ENCODE results near the gene PRDM7. TPM values are rescaled to one million over a fixed set of nuclear protein-coding genes. Genes with fewer than 3 reads are reported as not detected.

Gene PRDM7
- total and polyA plus RNA-seq, 2 of the 8 experiments (the other 6 are each of a cell fraction or from before 2014, with no cell fraction given): 0.02 TPM; not detected in 1

- H3K23me2 ChIP-seq (ENCODE audit: low read depth, low read length): no peaks in the 10 kb centered on the region
- H4K20me1 ChIP-seq (replicated peaks in 1 of 2; ENCODE audit: control insufficient read depth in 1 of 2, insufficient read depth in 2 of 2, low read length in 2 of 2): peaks cover 0 to 1% of the 10 kb centered on the region in 2 experiments
- no peak overlapping the region for H4K5ac ChIP-seq (ENCODE audit: insufficient read length, low read depth, low read length)
- no peak overlapping the region; a peak in 1 of 4 replicates for H3K4me2 ChIP-seq (ENCODE audit: insufficient read depth in 1 of 2, low read depth in 2 of 2, low read length in 2 of 2)
- H3K27me3 ChIP-seq (replicated peaks in 1 of 4; ENCODE audit: control insufficient read depth in 3 of 4, extremely low read depth in 1 of 4, insufficient read depth in 3 of 4, low read length in 3 of 4): no peaks in the 10 kb centered on the region
- H4K8ac ChIP-seq (ENCODE audit: extremely low read depth, insufficient read depth, low read length): no peak overlapping the region
- H3K79me1 ChIP-seq (ENCODE audit: low read depth, low read length): 0 out of 2 replicates have a peak, but pooled peaks cover 2% of the 10 kb centered on the region
- no peak overlapping the region for H4K91ac ChIP-seq (replicated peaks; ENCODE audit: insufficient read length, low read length)
- no peak overlapping the region for H2BK120ac ChIP-seq (replicated peaks; ENCODE audit: low read depth, low read length)
- no peak overlapping the region for H3K4ac ChIP-seq (replicated peaks; ENCODE audit: insufficient read length, low read depth, low read length)
- H2BK12ac ChIP-seq (ENCODE audit: low read depth, low read length): no peak overlapping the region
- H3K4me1 ChIP-seq (replicated peaks in 1 of 4; ENCODE audit: control insufficient read depth in 3 of 4, insufficient read depth in 4 of 4, low read length in 3 of 4): peaks cover 0 to 11% (median 8%) of the 10 kb centered on the region in 4 experiments; a peak in 6 of 7 replicates
- H3K18ac ChIP-seq (ENCODE audit: extremely low read depth, low read length): no peak overlapping the region
- no peak overlapping the region for H2BK15ac ChIP-seq (ENCODE audit: low read length)
- peak overlapping the region in 1 of 4 experiments; percentile 30; a peak in 1 of 8 replicates for H3K4me3 ChIP-seq (ENCODE audit: extremely low read depth in 1 of 4, insufficient read depth in 2 of 4, low read depth in 3 of 4, low read length in 4 of 4)
- DNase-seq (ENCODE audit: low read depth in 1 of 2, low spot score in 2 of 2) (no peak), FAIRE-seq (no peak)
- H3K14ac ChIP-seq (ENCODE audit: insufficient read length): no peak overlapping the region
- H3K56ac ChIP-seq (replicated peaks; ENCODE audit: insufficient read length, low read depth, low read length): peak overlapping the region; percentile 59
- H3K9me3 ChIP-seq (ENCODE audit: insufficient read depth in 2 of 2, low read depth in 1 of 2, low read length in 1 of 2): peaks cover 2 to 9% of the 10 kb centered on the region in 2 experiments; a peak in 2 of 4 replicates
- 86% methylated on average over 12 of the region's 12 CpGs; no CpG with 5 or more reads in 1 of the 2 experiments for WGBS, 2 experiments (ENCODE audit: extremely low coverage in 1 of 2, insufficient coverage in 1 of 2, insufficient read length in 1 of 2, insufficient replicate concordance in 2 of 2, low coverage in 1 of 2, low lambda C conversion rate in 2 of 2, missing lambda C conversion rate in 1 of 2)
- ChIA-PET CTCF (ENCODE audit: partially characterized antibody) (no interaction called here), POLR2A (ENCODE audit: partially characterized antibody) (interaction anchor here (1.3 kb wide), 1 partner anchor 74 kb away, joined by 3 read pairs; no protein-coding TSS in a partner anchor)
- H3K27ac ChIP-seq (ENCODE audit: low read depth, low read length): no peak overlapping the region
- no peak overlapping the region for H2AK5ac ChIP-seq (ENCODE audit: low read depth, low read length)
- H2BK20ac ChIP-seq (ENCODE audit: low read length): no peak overlapping the region
- H3K9ac ChIP-seq (replicated peaks in 1 of 4; ENCODE audit: extremely low read depth in 1 of 4, low read depth in 3 of 4, low read length in 3 of 4): no peak overlapping the region
- H3K36me3 ChIP-seq (ENCODE audit: control insufficient read depth in 2 of 4, insufficient read depth in 4 of 4, low read length in 3 of 4): no peaks in the 10 kb centered on the region
- H2AFZ ChIP-seq (ENCODE audit: low read length): no peak overlapping the region
- H2BK5ac ChIP-seq (ENCODE audit: low read depth, low read length): no peak overlapping the region
- no peaks in the 10 kb centered on the region for H3K79me2 ChIP-seq (ENCODE audit: control insufficient read depth in 1 of 2, insufficient read depth in 2 of 2, low read length in 2 of 2)
- no peak overlapping the region for H3K23ac ChIP-seq (ENCODE audit: insufficient read length)
- no peak for TF ChIP-seq E2F6 (IDR thresholded peaks at IDR 0.05)
- TF ChIP-seq TBP (IDR thresholded peaks at IDR 0.05; ENCODE audit: low read depth, low read length): no peak
- TF ChIP-seq POU5F1 (IDR thresholded peaks at IDR 0.05; ENCODE audit: low read depth, low read length): no peak
- TF ChIP-seq CEBPB (IDR thresholded peaks at IDR 0.05; ENCODE audit: low read depth, low read length): no peak
- TF ChIP-seq SP2 (IDR thresholded peaks at IDR 0.05; ENCODE audit: low read length): no peak
- no peak for TF ChIP-seq EZH2 (IDR thresholded peaks at IDR 0.05; ENCODE audit: low read depth, low read length, severe bottlenecking)
- TF ChIP-seq TEAD4 (IDR thresholded peaks at IDR 0.05; ENCODE audit: low read depth, low read length): no peak
- TF ChIP-seq CHD2 (IDR thresholded peaks at IDR 0.05; ENCODE audit: low read length): no peak
- no peak for TF ChIP-seq SIX5 (IDR thresholded peaks at IDR 0.05; ENCODE audit: low read depth, low read length)
- TF ChIP-seq CTCF (IDR thresholded peaks at IDR 0.05; ENCODE audit: control extremely low read depth in 1 of 3, insufficient read depth in 1 of 3, low read depth in 1 of 3, low read length in 3 of 3): no peak
- no peak for TF ChIP-seq SP1 (IDR thresholded peaks at IDR 0.05; ENCODE audit: low read depth, low read length)
Measured at GRCh38 chr16:90048347-90048722, 28.8 kb downstream of the PRDM7 start.

All from H1 (cell line).